Mesendoderm (in vitro differentiated cells): ENCODE measurements around the gene TAPBPL.

ENCODE experiments used
- DNase-seq: peaks from one replicate; pipeline ENCODE4 v3.0.0; 2013
- H2AK5ac ChIP-seq: 2 replicates; pipeline ENCODE4 v1.6.1; 2013; ENCODE audit warnings: low read length, inconsistent platforms
- H2BK120ac ChIP-seq: 2 replicates; pipeline ENCODE4 v1.6.1; 2013; ENCODE audit warnings: low read depth, mild to moderate bottlenecking, low read length, moderate library complexity, mixed read lengths
- H2BK15ac ChIP-seq: replicated peaks from 2 replicates; pipeline ENCODE4 v1.6.1; 2013; ENCODE audit warnings: low read depth, mild to moderate bottlenecking, moderate library complexity
- H2BK5ac ChIP-seq: 2 replicates; pipeline ENCODE4 v1.6.1; 2013; ENCODE audit warnings: low read length, inconsistent platforms
- H3K18ac ChIP-seq: 2 replicates; pipeline ENCODE4 v1.6.1; 2013; ENCODE audit warnings: mild to moderate bottlenecking, low read length, mixed read lengths
- H3K23ac ChIP-seq: one replicate; pipeline ENCODE4 v1.6.1; 2013; ENCODE audit warnings: low read length
- H3K27ac ChIP-seq: 2 replicates; pipeline ENCODE4 v1.5.1; 2013; ENCODE audit warnings: low read depth, mild to moderate bottlenecking, inconsistent platforms, low read length, moderate library complexity
- H3K27me3 ChIP-seq: 2 replicates; pipeline ENCODE4 v1.6.1; 2013; ENCODE audit warnings: low read length, control low read depth, mild to moderate bottlenecking, inconsistent platforms; ENCODE audit not compliant: insufficient read depth, poor library complexity
- H3K36me3 ChIP-seq: 2 replicates; pipeline ENCODE4 v1.6.1; 2013; ENCODE audit warnings: low read length, inconsistent platforms; ENCODE audit not compliant: control insufficient read depth, insufficient read depth
- H3K4ac ChIP-seq: one replicate; pipeline ENCODE4 v1.6.1; 2013; ENCODE audit warnings: low read depth, mild to moderate bottlenecking, low read length, moderate library complexity
- H3K4me1 ChIP-seq: 2 replicates; pipeline ENCODE4 v1.6.1; 2013; ENCODE audit warnings: low read depth, low read length, inconsistent platforms; ENCODE audit not compliant: control insufficient read depth
- H3K4me2 ChIP-seq: 2 replicates; pipeline ENCODE4 v1.6.1; 2013; ENCODE audit warnings: low read length
- H3K4me3 ChIP-seq: 2 replicates; pipeline ENCODE4 v1.5.1; 2013; ENCODE audit warnings: mild to moderate bottlenecking, low read length
- H3K56ac ChIP-seq: one replicate; pipeline ENCODE4 v1.6.1; 2013; ENCODE audit warnings: low read length
- H3K79me1 ChIP-seq: 2 replicates; pipeline ENCODE4 v1.6.1; 2013; ENCODE audit warnings: low read length, inconsistent platforms
- H3K79me2 ChIP-seq: 2 replicates; pipeline ENCODE4 v1.6.1; 2013; ENCODE audit warnings: mild to moderate bottlenecking, low read length; ENCODE audit not compliant: control insufficient read depth, insufficient read depth
- H3K9ac ChIP-seq: 2 replicates; pipeline ENCODE4 v1.6.1; 2013; ENCODE audit warnings: low read length, inconsistent platforms
- H4K5ac ChIP-seq: one replicate; pipeline ENCODE4 v1.6.1; 2013; ENCODE audit warnings: low read length
- H4K8ac ChIP-seq: one replicate; pipeline ENCODE4 v1.6.1; 2013; ENCODE audit warnings: low read depth, mild to moderate bottlenecking, control low read depth, low read length, moderate library complexity
- WGBS: extraction: QIAGEN DNeasy Blood & Tissue Kit; methylation state at CpG from one replicate; pipeline ENCODE4 v1.1.7; 2013; ENCODE audit warnings: low lambda C conversion rate, missing lambda C conversion rate; ENCODE audit not compliant: insufficient coverage; ENCODE audit errors: extremely low coverage; 5-methylcytosine and 5-hydroxymethylcytosine counted together

The TAPBPL gene

DNA sequence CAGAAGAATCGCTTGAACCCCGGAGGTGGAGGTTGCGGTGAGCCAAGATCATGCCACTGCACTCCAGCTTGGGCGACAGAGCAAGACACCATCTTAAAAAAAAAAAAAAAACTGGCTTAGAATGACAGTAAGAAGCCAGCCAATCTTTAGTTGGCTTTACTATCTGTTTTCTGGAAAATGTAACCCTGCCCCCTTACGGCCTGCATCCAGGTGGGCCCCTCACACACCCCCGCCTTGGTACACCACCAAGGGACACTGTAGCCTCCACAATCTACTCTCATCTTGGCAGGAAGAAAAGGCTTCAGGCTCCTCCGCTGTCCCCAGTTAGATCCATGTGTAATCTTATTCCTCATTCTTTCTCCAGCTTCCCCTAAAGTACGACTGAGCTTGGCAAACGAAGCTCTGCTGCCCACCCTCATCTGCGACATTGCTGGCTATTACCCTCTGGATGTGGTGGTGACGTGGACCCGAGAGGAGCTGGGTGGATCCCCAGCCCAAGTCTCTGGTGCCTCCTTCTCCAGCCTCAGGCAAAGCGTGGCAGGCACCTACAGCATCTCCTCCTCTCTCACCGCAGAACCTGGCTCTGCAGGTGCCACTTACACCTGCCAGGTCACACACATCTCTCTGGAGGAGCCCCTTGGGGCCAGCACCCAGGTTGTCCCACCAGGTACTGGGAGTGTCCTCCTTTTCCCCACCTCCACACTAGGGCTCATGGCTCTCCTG is 6.6 kb downstream of the TAPBPL start:
- Histone ChIP-seq H3K27me3 (no peaks in the 10 kb centered on the region), H2BK5ac (no peak overlapping the region), H3K4me3 (no peak overlapping the region), H3K27ac (no peak overlapping the region), H3K4me1 (no peaks in the 10 kb centered on the region), H2AK5ac (no peak overlapping the region), H2BK120ac (no peak overlapping the region), H3K36me3 (peaks cover 5% of the 10 kb centered on the region), H3K9ac (no peak overlapping the region), H3K79me2 (no peaks in the 10 kb centered on the region), H3K18ac (no peak overlapping the region), H3K56ac (no peak overlapping the region), H3K4me2 (no peak overlapping the region), H4K5ac (no peak overlapping the region), H2BK15ac (no peak overlapping the region), H3K4ac (no peak overlapping the region), H3K23ac (no peak overlapping the region), H3K79me1 (no peaks in the 10 kb centered on the region), H4K8ac (no peak overlapping the region)
- no peak for DNase-seq
- WGBS = no CpG with 5 or more reads among the region's 14 CpGs

DNA sequence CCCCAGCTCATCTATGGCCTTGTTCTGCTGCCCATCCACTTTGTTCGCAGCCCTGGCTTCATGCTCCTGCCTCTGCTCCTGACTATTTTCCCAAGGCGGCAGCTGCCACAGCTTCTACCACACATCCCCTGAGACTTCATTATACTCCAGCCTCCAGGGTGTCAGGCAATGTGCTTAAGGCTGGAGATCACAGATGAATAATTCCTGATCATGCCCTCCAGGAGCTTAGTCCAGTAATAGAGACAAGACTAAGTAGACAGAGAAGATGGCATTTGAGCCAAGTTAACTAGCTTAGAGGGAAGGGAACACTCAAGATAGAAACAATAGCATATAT is 7.1 kb downstream of the TAPBPL start:
- no CpG with 5 or more reads among the region's 2 CpGs for WGBS
- Histone ChIP-seq H2BK120ac (no peak overlapping the region), H2BK5ac (no peak overlapping the region), H4K8ac (no peak overlapping the region), H3K27me3 (no peaks in the 10 kb centered on the region), H3K23ac (no peak overlapping the region), H3K27ac (no peak overlapping the region), H2AK5ac (no peak overlapping the region), H3K4me3 (no peak overlapping the region), H3K9ac (no peak overlapping the region), H3K79me2 (no peaks in the 10 kb centered on the region), H3K4me2 (no peak overlapping the region), H3K4me1 (no peaks in the 10 kb centered on the region), H2BK15ac (no peak overlapping the region), H3K4ac (no peak overlapping the region), H3K18ac (no peak overlapping the region), H4K5ac (no peak overlapping the region), H3K79me1 (no peaks in the 10 kb centered on the region), H3K36me3 (peaks cover 5% of the 10 kb centered on the region), H3K56ac (no peak overlapping the region)
- no peak for DNase-seq

DNA sequence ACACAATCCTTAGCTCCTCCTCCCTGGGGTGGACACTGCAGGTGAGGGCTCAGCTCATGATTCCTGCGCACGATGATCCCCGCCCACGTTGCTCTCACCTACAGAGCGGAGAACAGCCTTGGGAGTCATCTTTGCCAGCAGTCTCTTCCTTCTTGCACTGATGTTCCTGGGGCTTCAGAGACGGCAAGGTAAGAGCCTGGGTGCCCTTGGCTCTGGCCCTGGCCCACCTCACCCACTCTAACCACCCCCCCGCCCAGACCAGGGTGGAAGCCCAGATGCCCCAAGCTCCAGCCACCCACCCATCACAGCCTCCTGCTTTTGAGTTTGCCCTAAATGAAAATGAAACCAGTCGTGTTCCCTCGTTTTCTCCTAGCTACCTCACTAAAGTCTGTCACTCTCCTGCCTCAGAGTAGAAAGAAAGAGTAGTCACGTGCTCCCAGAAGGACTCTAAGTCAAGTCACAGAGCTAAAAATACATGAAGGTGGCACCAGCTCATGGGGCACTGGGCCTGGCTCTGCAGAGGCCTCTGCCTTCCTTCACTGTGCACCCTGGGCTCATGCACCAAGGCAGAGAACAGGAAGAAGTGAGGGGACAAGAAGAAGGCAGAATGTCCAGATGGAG is 9.0 kb downstream of the TAPBPL start:
- Histone ChIP-seq H3K4me3 (no peak overlapping the region), H4K5ac (no peak overlapping the region), H3K4me2 (no peak overlapping the region), H3K36me3 (peaks cover 14% of the 10 kb centered on the region), H4K8ac (no peak overlapping the region), H3K27ac (no peak overlapping the region), H3K18ac (no peak overlapping the region), H3K56ac (no peak overlapping the region), H2AK5ac (no peak overlapping the region), H2BK15ac (no peak overlapping the region), H3K27me3 (no peaks in the 10 kb centered on the region), H2BK5ac (no peak overlapping the region), H3K9ac (no peak overlapping the region), H3K4me1 (no peaks in the 10 kb centered on the region), H3K79me2 (no peaks in the 10 kb centered on the region), H3K23ac (no peak overlapping the region), H3K79me1 (no peaks in the 10 kb centered on the region), H2BK120ac (no peak overlapping the region), H3K4ac (no peak overlapping the region)
- no CpG with 5 or more reads among the region's 10 CpGs for WGBS
- DNase-seq = no peak

DNA sequence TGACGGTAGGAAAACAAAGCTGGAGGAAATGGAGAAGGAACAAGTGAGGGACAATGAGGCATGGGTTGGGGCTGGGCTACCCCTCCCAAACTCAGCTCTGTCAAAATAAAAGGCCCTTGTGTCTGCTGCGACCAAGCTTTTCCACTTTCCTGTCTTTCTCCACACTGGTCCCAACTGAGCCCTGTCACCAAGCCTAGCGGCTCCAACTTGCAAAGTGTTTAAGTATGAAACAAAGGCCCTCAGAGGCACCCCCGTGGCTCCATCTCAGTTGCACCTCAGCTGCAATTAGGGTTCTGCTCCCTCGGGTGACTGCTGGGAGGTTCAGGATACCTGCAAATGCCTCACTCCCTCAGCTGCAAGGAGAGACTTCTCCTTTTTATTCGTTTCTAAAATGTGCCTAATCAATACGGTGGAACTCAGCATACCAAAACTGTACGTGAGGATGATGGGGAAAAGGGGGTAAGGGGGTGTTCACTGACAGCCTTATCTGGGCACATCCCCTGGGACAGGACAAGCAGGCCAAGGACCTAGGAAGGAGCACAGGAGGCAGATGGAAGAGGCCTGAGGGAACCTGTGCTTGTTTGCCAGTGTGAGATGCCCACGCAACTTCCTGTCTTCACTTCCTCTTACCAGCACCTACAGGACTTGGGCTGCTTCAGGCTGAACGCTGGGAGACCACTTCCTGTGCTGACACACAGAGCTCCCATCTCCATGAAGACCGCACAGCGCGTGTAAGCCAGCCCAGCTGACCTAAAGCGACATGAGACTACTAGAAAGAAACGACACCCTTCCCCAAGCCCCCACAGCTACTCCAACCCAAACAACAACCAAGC is 9.8 kb downstream of the TAPBPL start:
- Histone ChIP-seq H2AK5ac (no peak overlapping the region), H3K56ac (no peak overlapping the region), H3K4me1 (no peaks in the 10 kb centered on the region), H4K5ac (no peak overlapping the region), H3K27me3 (no peaks in the 10 kb centered on the region), H2BK15ac (no peak overlapping the region), H2BK5ac (no peak overlapping the region), H4K8ac (no peak overlapping the region), H3K4ac (no peak overlapping the region), H3K9ac (no peak overlapping the region), H3K27ac (no peak overlapping the region), H3K23ac (no peak overlapping the region), H3K79me1 (no peaks in the 10 kb centered on the region), H3K4me3 (no peak overlapping the region), H3K18ac (no peak overlapping the region), H3K79me2 (no peaks in the 10 kb centered on the region), H3K4me2 (no peak overlapping the region), H2BK120ac (no peak overlapping the region), H3K36me3 (peaks cover 14% of the 10 kb centered on the region)
- no CpG with 5 or more reads among the region's 15 CpGs for WGBS
- DNase-seq = no peak

DNA sequence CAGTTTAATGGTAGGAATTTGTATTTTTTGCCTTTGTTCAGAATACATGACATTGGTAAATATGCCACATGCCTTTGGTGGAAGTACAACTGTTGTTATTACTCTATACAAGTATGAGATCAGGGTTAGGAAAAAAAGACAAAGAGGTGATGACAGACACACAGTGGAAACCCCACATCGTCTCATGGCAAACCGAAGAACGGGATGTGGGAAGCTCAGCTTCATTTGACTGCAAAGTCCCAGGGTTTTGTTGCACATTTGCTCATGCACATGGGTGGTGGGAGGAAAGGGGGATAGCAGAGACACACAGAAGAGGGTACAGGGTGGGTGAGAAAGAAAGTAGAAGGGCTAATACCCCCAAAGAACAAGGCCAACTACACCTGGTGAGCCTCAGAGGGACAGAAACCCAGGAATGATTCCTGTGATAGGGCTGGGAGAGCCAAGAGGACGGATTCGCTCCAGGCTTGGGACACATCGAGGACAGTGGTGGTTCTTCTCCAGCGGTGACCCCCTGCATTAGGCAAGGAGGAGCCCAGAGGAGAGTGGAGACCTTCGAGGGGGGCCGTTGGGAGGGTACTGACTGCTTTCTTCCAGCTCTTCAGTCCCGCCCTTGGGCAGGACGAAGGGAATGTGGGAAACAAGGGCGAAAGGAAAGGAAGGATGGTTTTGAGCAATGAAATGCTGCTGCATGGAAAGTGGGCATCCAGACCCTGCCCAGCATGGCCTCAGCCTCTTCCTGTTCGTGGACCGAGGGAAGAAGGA is 10.6 kb downstream of the TAPBPL start:
- no CpG with 5 or more reads among the region's 14 CpGs for WGBS
- Histone ChIP-seq H4K8ac (no peak overlapping the region), H3K36me3 (peaks cover 14% of the 10 kb centered on the region), H4K5ac (no peak overlapping the region), H3K4me1 (no peaks in the 10 kb centered on the region), H3K23ac (no peak overlapping the region), H3K4me2 (no peak overlapping the region), H3K4me3 (no peak overlapping the region), H3K27me3 (no peaks in the 10 kb centered on the region), H2AK5ac (no peak overlapping the region), H3K56ac (no peak overlapping the region), H3K27ac (no peak overlapping the region), H3K4ac (no peak overlapping the region), H3K79me1 (no peaks in the 10 kb centered on the region), H3K9ac (no peak overlapping the region), H2BK15ac (no peak overlapping the region), H3K18ac (no peak overlapping the region), H3K79me2 (no peaks in the 10 kb centered on the region), H2BK5ac (no peak overlapping the region), H2BK120ac (no peak overlapping the region)
- no peak for DNase-seq
